Retina (tissue), 1 donor: ENCODE data around the gene GRPEL1.

Experiments used
- DNase-seq: peaks from one replicate; pipeline ENCODE4 v3.0.0-alpha.2; 2016

Gene GRPEL1

GRCh38 chr4:7021355-7021754 lies 46.5 kb downstream of the GRPEL1 start:
- no peak for DNase-seq

- no peak for DNase-seq
These were observed 47.0 kb downstream of the GRPEL1 start for GRCh38 chr4:7020856-7021255.

DNA sequence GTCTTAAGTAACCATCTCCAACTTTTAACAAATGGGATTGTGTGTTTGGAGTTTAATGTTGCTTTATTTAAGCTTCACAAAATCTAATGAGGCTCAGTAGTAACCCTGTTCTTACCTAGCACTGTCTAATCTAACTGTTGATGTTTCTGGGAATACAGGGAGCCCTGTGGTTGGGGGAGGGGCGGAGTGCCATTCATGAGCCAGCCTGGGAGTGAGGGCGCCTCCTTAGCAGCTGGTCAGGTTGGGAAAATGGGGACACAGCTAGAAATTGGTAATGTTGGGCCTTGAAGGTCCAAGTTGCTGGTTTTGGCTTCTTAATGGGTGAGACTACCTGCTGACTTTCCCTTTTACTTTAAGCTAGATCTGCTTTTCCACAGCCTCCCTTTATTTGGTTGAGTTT lies 47.6 kb downstream of the GRPEL1 start:
- no peak for DNase-seq

DNA sequence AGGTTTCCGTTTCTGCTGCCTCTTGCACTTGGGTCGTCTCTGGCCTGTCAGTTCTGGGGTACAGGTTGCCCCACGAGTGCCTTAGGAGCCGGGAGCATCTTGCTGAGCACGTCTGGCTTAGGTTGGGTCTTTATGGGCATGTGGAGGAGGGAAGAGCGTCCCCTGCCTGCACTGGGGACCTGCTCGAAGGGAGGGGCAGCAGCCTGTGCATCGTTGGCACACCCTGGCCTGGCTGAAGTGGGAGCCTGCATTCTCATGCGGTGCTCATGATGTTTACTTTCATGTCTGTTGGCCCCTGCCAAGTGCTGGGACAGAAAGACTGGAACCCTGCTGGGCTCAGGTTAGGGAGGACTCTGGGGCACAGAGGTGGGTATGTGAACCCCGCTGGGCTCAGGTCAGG lies 48.5 kb downstream of the GRPEL1 start:
- DNase-seq, result no peak

- DNase-seq, result no peak
These were observed 49.6 kb downstream of the GRPEL1 start for GRCh38 chr4:7018281-7018680.

GRCh38 chr4:7017446-7018048 lies 50.3 kb downstream of the GRPEL1 start:
- no peak for DNase-seq

- DNase-seq, result no peak
These were observed 51.4 kb downstream of the GRPEL1 start for GRCh38 chr4:7016512-7016911.

DNA sequence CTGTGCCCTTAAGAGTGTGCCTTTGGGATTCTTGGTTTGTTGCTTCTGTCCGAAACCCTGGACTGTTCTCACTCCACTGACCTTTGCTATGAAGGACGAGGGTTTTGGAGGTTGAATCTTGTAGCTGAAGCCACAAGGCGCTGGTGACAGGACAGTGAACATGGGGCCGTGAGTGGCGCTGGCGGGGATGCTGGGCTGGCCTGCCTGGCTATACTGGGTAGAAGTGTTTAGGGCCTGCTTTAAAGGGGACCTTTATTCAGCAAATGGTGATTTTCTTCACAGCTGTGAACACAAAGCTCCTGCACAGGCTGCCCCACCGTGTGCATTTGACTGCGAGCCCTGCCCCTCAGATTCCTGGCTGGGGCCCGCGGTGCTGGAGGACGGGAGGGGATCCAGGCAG lies 51.8 kb downstream of the GRPEL1 start:
- no peak for DNase-seq

- no peak for DNase-seq
These were observed 52.4 kb downstream of the GRPEL1 start for GRCh38 chr4:7015383-7016035.

DNA sequence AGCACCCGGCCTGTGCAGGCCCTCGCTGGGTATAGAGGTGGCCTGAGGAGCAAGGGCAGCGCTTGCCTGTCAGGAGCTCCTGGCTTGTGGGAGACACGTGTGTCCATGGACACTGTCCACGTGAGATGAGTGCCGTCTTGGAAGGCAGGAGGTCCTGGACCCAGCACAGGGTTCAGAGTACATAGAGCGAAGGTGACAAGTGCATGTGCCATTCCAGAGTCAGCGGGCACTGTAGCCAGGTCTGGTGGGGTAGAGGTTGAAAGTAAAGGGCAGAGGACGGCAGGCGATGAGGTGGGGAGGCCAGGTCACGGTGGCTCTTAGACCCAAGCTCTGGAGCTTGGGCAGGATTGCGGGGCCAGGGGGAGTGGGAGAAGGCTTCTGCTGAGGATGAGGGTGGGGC lies 53.0 kb downstream of the GRPEL1 start:
- DNase-seq, result no peak

DNA sequence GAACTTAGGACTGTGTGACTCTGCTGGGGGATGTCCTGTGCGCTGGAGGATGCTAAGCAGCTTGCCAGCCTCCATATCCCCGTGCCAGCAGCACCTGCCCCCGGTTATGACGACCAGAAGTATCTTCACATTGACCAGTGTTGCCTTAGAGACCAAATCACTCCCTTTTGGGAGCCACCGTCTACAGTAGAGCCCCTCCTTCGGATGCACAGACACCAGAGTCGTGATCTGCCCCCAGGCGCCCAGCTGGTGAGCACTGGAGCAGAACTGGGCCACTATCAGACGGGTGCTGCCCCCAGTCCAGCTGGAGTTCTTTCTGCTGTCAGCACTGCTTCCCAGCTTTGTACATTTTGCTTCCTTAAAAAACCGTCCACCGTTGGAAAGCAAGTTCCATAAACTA lies 54.7 kb downstream of the GRPEL1 start:
- no peak for DNase-seq

GRCh38 chr4:7009564-7009963 lies 58.3 kb downstream of the GRPEL1 start:
- DNase-seq, result no peak
